GM12865 (cell line): ENCODE data around the gene MYO1E.
"Not testable (repeated sequence)": the region's sequence is repeated elsewhere in the genome, so short reads cannot be mapped to it uniquely, and the experiment has no call there.

Source experiments
- DNase-seq: peaks from one replicate; pipeline ENCODE4 v3.0.0; 2010; ENCODE audit warnings: low read depth
- H3K4me3 ChIP-seq: 2 replicates; pipeline ENCODE4 v1.5.1; 2011; ENCODE audit warnings: mild to moderate bottlenecking, low read depth, low read length, control low read depth
- TF ChIP-seq, protein P1 (sequence below): IDR thresholded peaks from 2 replicates; pipeline ENCODE4 v1.5.1; 2011; ENCODE audit warnings: low read length, control low read depth, low read depth, inconsistent platforms; ENCODE audit not compliant: insufficient read depth; ENCODE audit errors: missing control alignments

The MYO1E gene

DNA sequence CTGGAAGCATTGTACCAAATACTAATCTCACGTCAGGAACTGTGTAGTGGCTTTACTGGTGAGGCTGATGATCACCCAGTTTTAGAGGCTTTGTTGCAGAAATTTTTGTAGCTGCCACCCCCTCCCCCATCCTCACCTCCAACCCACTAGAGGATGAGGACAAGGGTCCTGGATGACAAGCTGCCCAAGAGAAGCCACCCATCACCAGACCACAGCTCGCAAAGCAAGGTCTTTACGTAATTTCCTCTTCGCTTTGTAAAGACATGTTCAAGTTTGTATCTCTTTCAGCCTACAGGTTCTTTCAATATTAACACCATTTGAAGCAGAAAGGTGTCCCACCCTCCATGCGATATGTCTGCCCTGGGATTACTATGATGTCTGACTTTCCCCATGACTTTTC, 91.8 kb downstream of the MYO1E start:
- TF ChIP-seq, protein P1, sequence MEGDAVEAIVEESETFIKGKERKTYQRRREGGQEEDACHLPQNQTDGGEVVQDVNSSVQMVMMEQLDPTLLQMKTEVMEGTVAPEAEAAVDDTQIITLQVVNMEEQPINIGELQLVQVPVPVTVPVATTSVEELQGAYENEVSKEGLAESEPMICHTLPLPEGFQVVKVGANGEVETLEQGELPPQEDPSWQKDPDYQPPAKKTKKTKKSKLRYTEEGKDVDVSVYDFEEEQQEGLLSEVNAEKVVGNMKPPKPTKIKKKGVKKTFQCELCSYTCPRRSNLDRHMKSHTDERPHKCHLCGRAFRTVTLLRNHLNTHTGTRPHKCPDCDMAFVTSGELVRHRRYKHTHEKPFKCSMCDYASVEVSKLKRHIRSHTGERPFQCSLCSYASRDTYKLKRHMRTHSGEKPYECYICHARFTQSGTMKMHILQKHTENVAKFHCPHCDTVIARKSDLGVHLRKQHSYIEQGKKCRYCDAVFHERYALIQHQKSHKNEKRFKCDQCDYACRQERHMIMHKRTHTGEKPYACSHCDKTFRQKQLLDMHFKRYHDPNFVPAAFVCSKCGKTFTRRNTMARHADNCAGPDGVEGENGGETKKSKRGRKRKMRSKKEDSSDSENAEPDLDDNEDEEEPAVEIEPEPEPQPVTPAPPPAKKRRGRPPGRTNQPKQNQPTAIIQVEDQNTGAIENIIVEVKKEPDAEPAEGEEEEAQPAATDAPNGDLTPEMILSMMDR = no peak
- DNase-seq = no peak
- H3K4me3 ChIP-seq = no peak overlapping the region

DNA sequence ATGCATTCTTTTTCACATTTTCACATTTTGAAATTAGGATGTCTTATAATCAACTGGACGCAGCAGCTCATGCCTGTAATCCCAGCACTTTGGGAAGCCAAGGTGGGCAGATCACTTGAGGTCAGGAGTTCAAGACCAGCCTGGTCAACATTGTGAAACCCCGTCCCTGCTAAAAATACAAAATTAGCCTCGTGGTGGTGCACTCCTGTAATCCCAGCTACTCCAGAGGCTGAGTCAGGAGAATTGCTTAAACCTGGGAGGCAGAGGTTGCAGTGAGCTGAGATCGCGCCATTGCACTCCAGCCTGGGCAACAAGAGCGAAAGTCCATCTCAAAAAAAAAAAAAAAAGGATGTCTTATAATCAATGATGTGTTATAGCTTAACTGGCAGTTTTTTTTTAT, 92.4 kb downstream of the MYO1E start:
- DNase-seq = not testable (repeated sequence)

DNA sequence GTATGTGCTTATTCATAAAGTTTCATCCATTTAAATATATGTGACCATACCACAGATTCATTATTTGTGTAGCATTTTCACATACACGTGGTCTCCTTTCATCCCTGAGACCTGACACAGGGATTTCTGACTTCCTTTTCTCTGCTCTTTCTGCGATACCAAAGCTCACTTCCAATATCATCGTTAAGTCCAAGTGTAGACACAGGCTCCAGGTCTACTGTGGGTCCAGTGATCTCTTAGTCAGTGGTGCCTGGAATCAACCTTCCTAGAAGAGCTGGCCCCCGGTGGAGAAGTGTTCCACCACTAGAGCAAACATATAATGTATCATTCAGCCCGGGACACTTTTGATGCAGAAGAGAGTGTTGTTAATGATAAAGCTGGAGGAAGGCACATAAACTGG, 93.6 kb downstream of the MYO1E start:
- DNase-seq = no peak
- TF ChIP-seq, protein P1 = no peak
- no peak overlapping the region for H3K4me3 ChIP-seq

More for the DNA sequence above, 92.4 kb downstream of the MYO1E start:
- H3K4me3 ChIP-seq = not testable (repeated sequence)

DNA sequence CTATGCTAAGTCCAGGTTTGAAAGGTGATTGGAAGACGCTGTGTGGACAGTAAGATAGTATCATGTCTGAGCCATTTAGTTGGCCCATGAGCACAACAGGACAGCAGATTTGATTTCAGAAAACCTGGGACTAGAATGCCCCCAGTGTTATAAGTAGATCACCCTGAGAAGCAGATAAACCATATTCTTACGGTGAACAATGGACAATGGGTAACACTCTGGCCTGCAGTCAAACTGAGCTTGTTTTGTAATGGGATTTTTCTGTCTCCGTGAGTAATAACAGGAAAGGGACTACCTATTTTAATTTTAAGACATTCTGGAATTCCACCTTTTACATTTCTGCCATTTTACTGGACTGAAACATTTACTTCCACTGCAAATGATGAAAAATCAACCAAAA, 94.6 kb downstream of the MYO1E start:
- TF ChIP-seq, protein P1 = no peak
- H3K4me3 ChIP-seq = no peak overlapping the region
- no peak for DNase-seq

DNA sequence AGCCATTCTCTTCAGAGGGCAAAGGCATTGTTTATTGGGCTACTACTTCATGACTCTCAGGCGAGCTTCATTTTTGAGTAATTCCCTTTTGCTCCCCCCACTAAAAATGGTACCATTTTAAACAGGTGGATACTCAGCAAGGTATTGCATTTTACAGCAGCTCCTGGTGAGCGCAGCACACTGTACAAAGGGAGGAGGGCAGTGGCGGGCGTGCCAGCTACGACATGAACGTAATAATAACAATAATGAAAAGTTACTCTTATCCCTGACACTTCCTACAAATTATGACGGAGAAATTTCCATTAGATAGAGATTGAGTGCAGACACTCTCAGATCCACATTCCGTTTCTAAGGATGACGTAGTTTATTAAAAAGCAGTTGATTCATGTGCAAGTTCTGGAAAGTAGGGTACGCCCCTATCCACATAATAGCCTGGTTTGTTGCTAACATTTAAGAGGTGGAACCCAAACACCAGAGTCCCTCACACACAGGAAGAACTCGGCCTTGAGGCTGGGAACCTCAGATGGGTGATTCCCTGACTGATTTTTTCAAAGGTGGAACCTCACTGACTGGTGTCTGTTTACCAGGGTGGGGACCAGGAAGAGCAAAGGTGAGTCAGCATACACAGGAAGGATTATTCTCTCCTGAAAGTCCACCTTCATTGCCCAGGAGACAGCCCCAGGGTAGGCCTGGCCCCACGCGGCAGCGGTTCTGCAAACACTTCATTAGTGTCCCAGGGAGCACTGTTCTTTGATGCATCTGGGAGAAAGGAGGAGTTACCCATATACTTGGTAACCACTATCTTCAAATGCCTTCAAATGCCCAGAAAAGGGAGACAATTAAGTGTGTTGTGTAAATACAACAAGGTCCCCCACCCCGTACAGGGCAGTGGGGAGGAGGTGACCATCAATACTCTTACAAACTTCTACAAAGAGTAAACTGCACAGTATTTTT, 96.2 kb downstream of the MYO1E start:
- no peak overlapping the region for H3K4me3 ChIP-seq
- TF ChIP-seq, protein P1 = no peak
- no peak for DNase-seq

DNA sequence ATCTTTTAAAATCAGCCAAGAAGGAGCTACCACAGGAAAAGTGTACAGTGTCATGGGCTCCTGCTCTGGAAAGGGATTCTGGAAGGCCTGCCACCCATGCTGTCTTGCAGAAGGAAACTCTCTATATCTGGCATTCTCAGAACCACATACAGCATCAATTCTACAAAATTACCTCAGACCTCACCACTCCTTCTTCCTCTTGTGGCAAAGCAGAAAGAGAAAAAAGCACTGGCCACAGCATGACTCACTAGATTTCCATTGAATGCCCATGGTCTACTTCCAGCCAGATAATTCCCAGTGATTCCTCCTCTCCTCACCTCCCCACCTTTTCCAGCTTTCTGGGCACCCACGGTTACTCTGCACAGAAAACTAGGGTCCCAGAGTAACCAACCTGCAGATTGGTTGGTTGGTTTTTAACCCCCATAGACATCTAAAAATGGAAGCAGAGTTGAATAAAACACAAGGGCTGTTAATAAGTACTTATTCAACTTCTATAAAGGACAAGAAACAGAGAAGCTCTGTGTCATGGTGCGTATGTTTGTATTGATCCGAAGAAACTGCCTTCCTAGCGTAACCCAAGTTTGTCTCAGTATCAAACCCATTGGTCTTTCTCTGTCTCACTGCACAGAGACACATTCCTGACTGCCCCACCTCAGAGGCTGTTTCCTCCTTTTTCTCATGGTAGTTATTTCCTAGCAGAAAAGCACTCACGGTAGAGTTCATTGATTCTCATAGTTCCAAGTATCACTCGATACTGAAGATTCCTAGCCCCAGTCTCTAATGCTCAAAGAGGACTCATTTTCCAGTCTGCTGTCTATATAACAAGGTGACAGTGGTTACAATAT, 98.3 kb downstream of the MYO1E start:
- TF ChIP-seq, protein P1 = no peak
- H3K4me3 ChIP-seq = no peak overlapping the region
- DNase-seq = peak; percentile 47

DNA sequence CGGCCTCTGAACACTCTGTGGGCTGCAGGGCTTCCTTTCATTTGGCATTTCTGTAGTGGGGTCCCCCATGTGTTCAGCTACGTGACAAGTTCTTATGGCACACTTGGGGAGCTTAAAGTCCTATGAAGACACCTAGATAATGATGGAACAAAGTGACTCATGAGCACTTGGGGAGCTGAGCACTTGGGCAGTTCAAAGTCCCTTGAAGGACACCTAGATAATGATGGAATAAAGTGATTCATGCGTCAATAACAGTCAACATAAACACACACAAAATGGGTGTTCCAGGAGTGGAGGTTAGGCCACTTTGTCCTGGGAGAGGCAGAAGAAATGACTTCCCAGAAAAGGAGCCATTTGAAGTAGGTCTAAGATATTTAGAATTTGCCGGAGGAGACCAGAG, 99.4 kb downstream of the MYO1E start:
- TF ChIP-seq, protein P1 = no peak
- no peak for DNase-seq
- H3K4me3 ChIP-seq = no peak overlapping the region
